Gastroesophageal sphincter (tissue), 4 donors: ENCODE data around the gene ACTL8. TPM values are rescaled to one million over a fixed set of nuclear protein-coding genes. Genes with fewer than 3 reads are reported as not detected.

Experiments
- ATAC-seq: fragments of 150-250 bp; one replicate; pipeline ENCODE4 v1.9.1; 2016; ENCODE audit warnings: mild to moderate bottlenecking, moderate library complexity
- H3K27ac ChIP-seq, 4 donors: fragments of 200-600 bp; sonication (generic) in 3 of 4; 1 replicate in 3 of 4; 2 replicates in 1 of 4; pipeline ENCODE4 v1.5.1; 2016 to 2019
- H3K27me3 ChIP-seq: fragments of 200-600 bp; sonication (generic); one replicate; pipeline ENCODE4 v1.5.1; 2019
- H3K36me3 ChIP-seq, 2 donors: fragments of 200-600 bp; sonication (generic); one replicate each; pipeline ENCODE4 v1.5.1; 2019; ENCODE audit warnings: control low read depth in 1 of 2
- H3K4me1 ChIP-seq, 3 donors: fragments of 200-600 bp; sonication (generic); 1 replicate in 2 of 3; 2 replicates in 1 of 3; pipeline ENCODE4 v1.5.1; 2016 to 2019; ENCODE audit warnings: control low read depth in 2 of 3
- H3K4me3 ChIP-seq, 2 donors: fragments of 200-600 bp; sonication (generic); one replicate each; pipeline ENCODE4 v1.5.1; 2019; ENCODE audit warnings: mild to moderate bottlenecking in 1 of 2, moderate library complexity in 1 of 2
- H3K9me3 ChIP-seq, 3 donors: fragments of 200-600 bp; sonication (generic); one replicate each; pipeline ENCODE4 v1.5.1; 2017 to 2019; ENCODE audit warnings: control low read depth in 2 of 3
- CTCF ChIP-seq, 4 experiments: fragments of 200-600 bp in 2 of 4; fragments of 450-650 bp in 2 of 4; sonication (generic) in 1 of 4; IDR thresholded peaks; one replicate each; pipeline ENCODE4 v1.5.1; 2017 to 2019; ENCODE audit warnings: antibody characterized with exemption in 4 of 4, mild to moderate bottlenecking in 2 of 4, moderate library complexity in 2 of 4
- EP300 ChIP-seq: sonication (generic); formaldehyde crosslinking; IDR thresholded peaks from one replicate; pipeline ENCODE4 v1.6.1; 2017; ENCODE audit warnings: antibody characterized with exemption, mild to moderate bottlenecking
- POLR2A ChIP-seq, 2 donors: fragments of 450-650 bp; IDR thresholded peaks; one replicate each; pipeline ENCODE4 v1.6.1; 2017; ENCODE audit warnings: antibody characterized with exemption in 2 of 2, mild to moderate bottlenecking in 2 of 2, moderate library complexity in 1 of 2
- POLR2AphosphoS5 ChIP-seq: sonication (generic); formaldehyde crosslinking; IDR thresholded peaks from one replicate; pipeline ENCODE4 v1.6.1; 2017; ENCODE audit warnings: antibody characterized with exemption
- WGBS, 2 donors: methylation state at CpG; one replicate each; pipeline ENCODE4 v1.1.5; 2018; ENCODE audit warnings: low coverage in 1 of 2; 5-methylcytosine and 5-hydroxymethylcytosine counted together
- total RNA-seq, 4 donors: library from RNA; depleted of rRNA; stranded (reverse); fragments of >200 nt; gene quantifications; one replicate each; pipeline ENCODE4 v1.1.0, GENCODE V29; 2016

Gene ACTL8
- total RNA-seq, 4 donors from 2014 or later = not detected

- no peaks in the 10 kb centered on the region for H3K4me1 ChIP-seq
- no peak overlapping the region for H3K27ac ChIP-seq
- no peak for ATAC-seq
- no peak overlapping the region for H3K4me3 ChIP-seq
- TF ChIP-seq EP300 (no peak), POLR2AphosphoS5 (no peak), CTCF (IDR thresholded peaks at IDR 0.05) (no peak), POLR2A (IDR thresholded peaks at IDR 0.05) (no peak)
- peaks cover 0 to 21% (median 0%) of the 10 kb centered on the region in 3 donors for H3K9me3 ChIP-seq
- H3K36me3 ChIP-seq = no peaks in the 10 kb centered on the region
- peaks cover 61% of the 10 kb centered on the region for H3K27me3 ChIP-seq
- 59% methylated on average over 7 of the region's 17 CpGs; no CpG with 5 or more reads in 1 of the 2 donors for WGBS, 2 donors
Measured at GRCh38 chr1:17819129-17819802, 64.1 kb downstream of the ACTL8 start.

- Histone ChIP-seq H3K4me1 (no peaks in the 10 kb centered on the region), H3K36me3 (no peaks in the 10 kb centered on the region), H3K4me3 (no peak overlapping the region), H3K27ac (no peak overlapping the region), H3K27me3 (peaks cover 63% of the 10 kb centered on the region), H3K9me3 (peaks cover 0 to 13% (median 0%) of the 10 kb centered on the region in 3 donors)
- no peak for ATAC-seq
- no peak for TF ChIP-seq POLR2A (IDR thresholded peaks at IDR 0.05)
- TF ChIP-seq POLR2AphosphoS5 = no peak
- no peak for TF ChIP-seq EP300
- no peak for TF ChIP-seq CTCF (IDR thresholded peaks at IDR 0.05)
- 79 to 86% methylated on average over 8 of the region's 8 CpGs for WGBS, 2 donors
Measured at GRCh38 chr1:17820198-17820597, 65.1 kb downstream of the ACTL8 start.

GRCh38 chr1:17822741-17823426, 67.8 kb downstream of the ACTL8 start:
- Histone ChIP-seq H3K9me3 (no peaks in the 10 kb centered on the region), H3K27me3 (peaks cover 76% of the 10 kb centered on the region), H3K4me1 (no peaks in the 10 kb centered on the region), H3K27ac (no peak overlapping the region), H3K36me3 (no peaks in the 10 kb centered on the region), H3K4me3 (no peak overlapping the region)
- 70% methylated on average over 2 of the region's 22 CpGs; no CpG with 5 or more reads in 1 of the 2 donors for WGBS, 2 donors
- no peak for TF ChIP-seq EP300
- no peak for ATAC-seq

- ATAC-seq = no peak
- WGBS, 2 donors = 47 to 64% methylated on average over 10 to 11 of the region's 33 CpGs
- no peaks in the 10 kb centered on the region for H3K36me3 ChIP-seq
- no peak overlapping the region for H3K27ac ChIP-seq
- no peaks in the 10 kb centered on the region for H3K9me3 ChIP-seq
- TF ChIP-seq POLR2AphosphoS5 (no peak), POLR2A (IDR thresholded peaks at IDR 0.05) (no peak), EP300 (no peak), CTCF (IDR thresholded peaks at IDR 0.05) (no peak)
- H3K4me3 ChIP-seq = no peak overlapping the region
- H3K4me1 ChIP-seq = no peaks in the 10 kb centered on the region
- H3K27me3 ChIP-seq = peaks cover 82% of the 10 kb centered on the region
Measured at GRCh38 chr1:17825273-17826164, 70.4 kb downstream of the ACTL8 start.

GRCh38 chr1:17826165-17826488, 71.0 kb downstream of the ACTL8 start:
- whole genome bisulfite sequencing, 2 donors = 27% methylated on average over 5 of the region's 16 CpGs; no CpG with 5 or more reads in 1 of the 2 donors
- H3K4me3 ChIP-seq = no peak overlapping the region
- no peak overlapping the region for H3K27ac ChIP-seq
- peaks cover 80% of the 10 kb centered on the region for H3K27me3 ChIP-seq
- H3K9me3 ChIP-seq = no peaks in the 10 kb centered on the region
- no peaks in the 10 kb centered on the region for H3K36me3 ChIP-seq
- ATAC-seq = peak; percentile 25
- no peaks in the 10 kb centered on the region for H3K4me1 ChIP-seq
- no peak for TF ChIP-seq POLR2AphosphoS5
- peak in 3 of 4 experiments; percentile 39 to 60 (median 51) for TF ChIP-seq CTCF (IDR thresholded peaks at IDR 0.05)
